GM18870 (cell line): ENCODE measurements around the gene ASNS.
"Not testable (repeated sequence)": the region's sequence is repeated elsewhere in the genome, so short reads cannot be mapped to it uniquely, and the experiment has no call there.

Source experiments
- ATAC-seq: cut with Tn5 transposase; IDR thresholded peaks from one replicate; pipeline ENCODE4 v1.9.1; 2021; ENCODE audit warnings: moderate library complexity; ENCODE audit not compliant: unreplicated experiment

The ASNS gene

DNA sequence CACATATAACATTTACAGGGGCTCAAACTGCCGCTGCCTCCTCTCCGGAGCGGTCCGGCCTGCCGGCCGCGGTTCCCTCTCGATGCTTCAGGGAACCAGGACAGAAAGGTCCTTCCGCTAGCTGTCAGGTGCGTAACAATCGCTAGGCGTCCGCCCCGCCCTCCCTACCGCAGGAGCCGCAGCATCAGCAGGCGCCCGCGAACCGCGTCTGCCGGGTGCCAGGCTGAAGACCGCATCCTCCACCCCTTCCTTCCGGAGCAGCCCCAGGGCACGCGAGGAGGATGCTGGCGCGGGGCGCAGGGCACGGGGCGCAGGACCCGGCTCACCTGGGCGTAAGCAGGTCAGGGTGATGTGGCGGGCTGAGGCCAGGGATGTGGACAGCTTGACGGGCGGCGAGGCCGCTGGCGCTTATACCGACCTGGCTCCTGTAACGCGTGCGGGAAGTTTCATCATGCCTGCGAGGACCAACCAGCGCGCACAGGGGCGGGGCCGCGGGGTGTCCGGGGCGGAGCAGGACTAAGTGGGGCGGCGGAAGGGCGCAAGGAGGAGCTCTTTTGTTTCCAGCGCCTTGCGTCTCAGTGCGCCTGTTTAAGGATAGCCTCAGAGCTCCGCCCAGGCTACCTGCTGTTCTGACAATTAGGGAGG, at the start of gene ASNS:
TSS of gene ASNS (minus strand) at position 384 of the 645 bp plus-strand sequence. CDS start 3,252 bp downstream, outside the sequence.
- ATAC-seq = peak; percentile 99

GRCh38 chr7:97921254-97921653, 49.0 kb upstream of the ASNS start:
- ATAC-seq = not testable (repeated sequence)

GRCh38 chr7:97915267-97915666, 43.1 kb upstream of the ASNS start:
- not testable (repeated sequence) for ATAC-seq

GRCh38 chr7:97912294-97912693, 40.1 kb upstream of the ASNS start:
- ATAC-seq = not testable (repeated sequence)

DNA sequence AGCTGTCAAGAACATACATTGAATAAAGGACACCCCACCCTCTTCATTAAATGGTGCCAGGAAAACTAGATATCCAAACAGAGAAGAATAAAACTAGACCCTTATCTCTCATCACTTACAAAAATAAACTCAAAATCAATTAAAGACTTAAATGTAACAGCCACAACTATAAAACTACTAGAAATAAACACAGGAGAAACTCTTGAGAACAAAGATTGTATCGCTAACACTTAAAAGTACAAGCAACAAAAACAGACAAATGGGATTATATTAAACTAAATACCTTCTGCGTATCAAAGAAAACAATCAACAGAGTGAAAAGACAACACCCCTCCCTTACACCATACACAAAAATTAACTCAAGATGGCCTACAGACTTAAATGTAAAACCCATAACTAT, 24.7 kb upstream of the ASNS start:
- not testable (repeated sequence) for ATAC-seq

DNA sequence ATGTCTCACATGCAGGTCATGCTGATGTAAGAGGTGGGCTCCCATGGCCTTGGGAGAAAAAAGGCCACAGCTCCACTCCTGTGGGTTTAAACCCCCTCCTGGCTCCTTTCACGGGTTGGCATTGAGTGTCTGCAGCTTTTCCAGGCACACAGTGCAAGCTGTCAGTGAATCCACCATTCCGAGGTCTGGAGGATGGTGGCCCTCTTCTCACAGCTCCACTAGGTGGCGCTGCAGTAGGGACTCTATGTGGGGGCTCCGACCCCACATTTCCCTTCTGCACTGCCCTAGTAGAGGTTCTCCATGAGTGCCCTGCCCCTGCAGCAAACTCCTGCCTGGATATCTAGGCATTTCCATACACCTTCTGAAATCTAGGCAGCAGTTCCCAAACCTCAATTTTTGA, 19.5 kb upstream of the ASNS start:
- ATAC-seq = not testable (repeated sequence)

DNA sequence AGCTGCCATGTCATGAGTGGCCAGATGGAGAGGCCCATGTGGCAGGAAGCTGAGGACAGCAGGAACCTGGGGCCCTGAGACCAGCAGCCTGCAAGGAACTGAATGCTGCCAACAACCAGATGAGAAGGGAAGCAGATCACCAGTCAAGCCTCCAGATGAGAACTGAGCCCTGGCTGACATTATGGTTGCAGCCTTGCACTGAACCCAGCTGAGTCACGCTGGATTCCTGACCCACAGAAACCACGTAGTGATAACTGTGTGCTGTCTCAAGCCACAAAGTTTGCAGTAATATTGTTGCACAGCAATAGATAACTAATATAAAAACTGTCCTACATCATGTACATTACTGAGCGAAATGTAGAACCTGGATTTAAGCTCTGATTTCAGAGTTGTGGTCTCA, 7.3 kb upstream of the ASNS start:
- not testable (repeated sequence) for ATAC-seq

- ATAC-seq = not testable (repeated sequence)
These were observed 2.7 kb upstream of the ASNS start for GRCh38 chr7:97874894-97875293.

- ATAC-seq = no peak
These were observed 1.4 kb upstream of the ASNS start for GRCh38 chr7:97873606-97874005.

DNA sequence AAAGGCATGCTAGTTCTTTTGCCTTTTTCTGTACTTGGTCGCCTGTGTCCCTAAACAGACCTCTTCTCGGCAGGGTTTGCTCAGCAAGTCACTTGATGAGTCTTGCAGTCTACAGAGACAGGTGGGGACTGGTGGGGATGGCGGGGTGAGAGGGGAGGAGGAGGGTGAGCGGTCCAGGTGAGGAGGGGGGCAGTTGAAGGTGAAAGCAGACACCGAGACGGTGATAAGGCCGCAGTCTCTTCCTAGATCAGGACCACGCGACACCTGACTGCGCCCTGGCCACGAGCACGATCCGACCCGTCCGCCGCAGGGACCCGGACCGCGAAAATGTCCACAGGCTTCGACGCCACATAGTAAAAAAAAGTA, 566 bp downstream of the ASNS start:
- ATAC-seq = peak; percentile 11

DNA sequence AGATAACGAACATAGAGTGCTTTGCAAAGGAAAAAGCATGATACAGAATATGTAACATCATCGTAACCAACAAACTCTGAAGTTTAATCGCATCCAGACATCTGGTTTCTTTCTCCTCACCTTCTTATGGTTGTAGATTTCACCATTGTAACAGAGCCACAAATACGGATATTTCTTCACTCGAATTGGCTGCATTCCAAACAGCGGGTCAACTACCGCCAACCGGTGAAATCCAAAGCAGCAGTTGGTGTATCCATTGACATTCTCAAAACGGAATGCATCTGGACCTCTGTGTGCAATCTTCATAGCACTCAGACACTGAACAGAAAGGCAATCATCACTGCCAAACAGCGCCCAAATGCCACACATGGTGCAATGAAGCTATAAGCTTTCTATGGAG, 3.4 kb downstream of the ASNS start:
- ATAC-seq = no peak

GRCh38 chr7:97868314-97868713, 3.9 kb downstream of the ASNS start:
- no peak for ATAC-seq

DNA sequence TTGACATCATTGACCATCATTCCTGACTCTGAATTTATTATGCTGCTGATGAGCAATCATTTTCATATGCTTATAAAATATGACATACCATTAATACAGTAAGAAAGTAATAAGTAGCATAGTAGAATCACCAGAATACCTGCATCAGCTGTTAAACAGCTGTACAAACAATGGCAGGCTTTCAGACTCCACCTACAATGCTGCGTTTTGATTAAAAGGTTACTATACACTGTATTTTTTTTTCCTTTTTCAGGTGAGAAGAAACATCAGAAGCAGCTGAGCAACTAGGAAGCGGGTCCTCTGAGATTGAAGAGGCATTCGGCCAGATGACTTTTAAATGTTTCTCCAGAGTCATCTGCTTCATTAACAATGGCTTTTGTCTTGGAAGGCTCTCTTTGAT, 7.1 kb downstream of the ASNS start:
- ATAC-seq = no peak

DNA sequence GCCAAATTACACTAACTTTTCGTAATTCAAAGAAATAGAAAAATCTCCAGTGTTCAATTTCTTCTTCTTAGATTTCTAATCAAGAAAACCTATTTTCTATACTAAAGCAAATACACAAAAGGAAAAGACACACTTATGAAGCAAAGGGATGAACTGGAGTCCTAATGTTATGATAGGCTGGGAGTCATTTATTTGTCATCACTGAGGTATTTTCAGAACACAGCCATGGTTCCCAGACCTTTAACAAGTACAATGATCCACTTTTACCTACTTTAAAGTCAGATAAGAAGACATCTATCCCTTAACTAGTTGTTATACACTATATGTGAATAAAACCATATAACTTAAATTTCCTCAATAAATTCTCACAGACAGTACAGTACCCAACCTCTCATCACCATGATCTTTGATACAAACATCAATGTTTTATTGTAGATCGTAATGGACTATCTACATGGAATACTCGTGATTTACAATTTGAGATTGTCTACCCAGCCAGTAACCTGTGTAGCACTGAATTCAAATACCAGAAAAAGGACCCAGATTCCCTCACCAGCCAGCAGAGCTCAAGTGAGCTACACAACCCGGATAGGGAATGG, 12.5 kb downstream of the ASNS start:
- no peak for ATAC-seq

- ATAC-seq = no peak
These were observed 14.0 kb downstream of the ASNS start for GRCh38 chr7:97858221-97858620.

GRCh38 chr7:97857544-97857943, 14.7 kb downstream of the ASNS start:
- ATAC-seq = no peak

DNA sequence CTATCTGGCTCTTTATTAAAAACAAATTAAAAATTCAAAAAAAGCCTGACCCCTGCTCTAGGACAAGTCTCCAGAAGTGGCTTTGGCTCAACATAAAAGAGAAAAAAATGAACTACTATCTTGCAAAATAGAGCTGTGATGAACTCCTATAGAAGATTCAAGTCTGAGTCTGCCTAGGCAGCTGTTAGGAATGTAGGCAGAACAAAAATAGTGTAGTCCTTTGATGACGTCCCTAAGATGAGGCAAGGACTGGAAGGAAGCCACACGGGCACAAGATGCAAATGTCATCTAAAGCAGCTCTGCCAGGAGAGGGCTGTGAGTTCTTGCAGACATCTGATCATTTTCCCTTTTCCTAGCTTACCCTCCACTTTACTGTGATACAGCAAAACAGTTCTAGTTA, 20.5 kb downstream of the ASNS start:
- no peak for ATAC-seq

DNA sequence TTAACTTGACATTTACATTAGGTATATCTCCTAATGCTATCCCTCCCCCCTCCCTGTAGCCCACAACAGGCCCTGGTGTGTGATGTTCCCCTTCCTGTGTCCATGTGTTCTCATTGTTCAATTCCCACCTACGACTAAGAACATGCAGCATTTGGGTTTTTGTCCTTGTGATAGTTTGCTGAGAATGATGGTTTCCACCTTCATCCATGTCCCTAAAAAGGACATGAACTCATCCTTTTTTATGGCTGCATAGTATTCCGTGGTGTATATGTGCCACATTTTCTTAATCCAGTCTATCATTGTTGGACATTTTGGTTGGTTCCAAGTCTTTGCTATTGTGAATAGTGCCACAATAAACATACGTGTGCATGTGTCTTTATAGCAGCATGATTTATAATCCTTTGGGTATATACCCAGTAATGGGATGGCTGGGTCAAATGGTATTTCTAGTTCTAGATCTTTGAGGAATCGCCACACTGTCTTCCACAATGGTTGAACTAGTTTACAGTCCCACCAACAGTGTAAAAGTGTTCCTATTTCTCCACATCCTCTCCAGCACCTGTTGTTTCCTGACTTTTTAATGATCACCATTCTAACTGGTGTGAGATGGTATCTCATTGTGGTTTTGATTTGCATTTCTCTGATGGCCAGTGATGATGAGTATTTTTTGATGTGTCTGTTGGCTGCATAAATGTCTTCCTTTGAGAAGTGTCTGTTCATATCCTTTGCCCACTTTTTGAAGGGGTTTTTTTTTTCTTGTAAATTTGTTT, 21.8 kb downstream of the ASNS start:
- ATAC-seq = not testable (repeated sequence)

DNA sequence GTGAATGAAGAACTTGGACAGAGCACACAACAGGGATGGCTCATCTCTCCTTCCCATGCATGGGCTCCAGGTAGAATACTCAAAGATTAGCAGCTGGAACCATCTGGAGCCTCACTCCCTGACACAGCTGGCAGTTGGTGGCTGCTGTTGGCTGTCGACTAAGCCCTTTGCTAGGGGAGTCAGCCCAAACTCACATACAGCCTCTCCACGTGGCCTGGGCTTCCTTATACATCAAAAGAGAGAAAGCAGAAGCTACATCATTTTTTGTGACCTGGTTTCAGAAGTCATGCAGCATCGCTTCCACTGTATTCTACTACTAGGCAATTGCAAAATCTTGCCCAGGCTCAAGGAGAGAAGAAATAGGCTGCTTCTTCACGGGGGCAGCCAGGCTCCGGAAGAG, 24.4 kb downstream of the ASNS start:
- ATAC-seq = no peak

GRCh38 chr7:97846945-97847344, 25.3 kb downstream of the ASNS start:
- no peak for ATAC-seq

- no peak for ATAC-seq
These were observed 26.5 kb downstream of the ASNS start for GRCh38 chr7:97845622-97846203.

DNA sequence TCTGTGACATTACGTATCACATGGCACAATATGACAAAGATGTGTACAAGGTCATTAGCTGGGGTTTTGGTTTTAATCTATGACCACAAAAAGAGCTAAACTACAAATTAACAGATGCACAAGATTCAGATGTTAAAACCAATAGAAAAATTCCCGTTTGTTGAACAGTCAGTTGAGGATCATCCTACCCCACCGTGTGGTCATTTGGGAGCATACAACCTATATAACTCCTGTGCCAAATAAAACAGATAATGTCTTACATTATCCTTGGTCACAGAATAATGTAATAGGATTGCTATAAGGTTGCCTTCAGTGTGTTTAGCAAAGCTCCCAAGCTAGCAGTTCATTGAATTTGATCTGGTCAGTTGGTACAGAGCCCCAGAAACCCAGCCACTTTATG, 28.2 kb downstream of the ASNS start:
- no peak for ATAC-seq
